BJ (cell line): ENCODE measurements around the gene CABP4. TPM values are rescaled to one million over a fixed set of nuclear protein-coding genes. Genes with fewer than 3 reads are reported as not detected.
A peak's percentile ranks its signal among the peaks of the same experiment; 100 is the strongest.

ENCODE experiments used
- CTCF ChIA-PET: fragments of 350-600 bp; formaldehyde crosslinking; extraction: SDS; loops from one replicate; lab custom pipeline; 2021; ENCODE audit warnings: antibody characterized with exemption, inconsistent platforms; lab: Yijun Ruan, JAX
- POLR2A ChIA-PET: fragments of 300-600 bp; sonication (Branson Sonifier 250); formaldehyde crosslinking; extraction: SDS; loops from one replicate; lab custom pipeline; 2021; ENCODE audit warnings: antibody characterized with exemption; lab: Charles Lee
- DNase-seq: peaks from one replicate; pipeline ENCODE4 v3.0.0-alpha.2; 2011; ENCODE audit warnings: low read depth
- H3K27me3 ChIP-seq: 2 replicates; pipeline ENCODE4 v1.6.0; 2011; ENCODE audit warnings: low read length; ENCODE audit not compliant: control insufficient read depth, insufficient read depth
- H3K36me3 ChIP-seq: 2 replicates; pipeline ENCODE4 v1.5.1; 2011; ENCODE audit warnings: low read length; ENCODE audit not compliant: control insufficient read depth, insufficient read depth
- H3K4me3 ChIP-seq: 2 replicates; pipeline ENCODE4 v1.5.1; 2011; ENCODE audit warnings: low read depth, mild to moderate bottlenecking, control low read depth, low read length
- CTCF ChIP-seq: IDR thresholded peaks from 2 replicates; pipeline ENCODE4 v1.5.1; 2011; ENCODE audit warnings: low read depth, mild to moderate bottlenecking, control low read depth, inconsistent platforms, low read length, moderate library complexity; ENCODE audit not compliant: insufficient read depth
- polyA plus RNA-seq: library from polyadenylated mRNA; depleted of rRNA; stranded (reverse); fragments of >200 nt; gene quantifications from 2 replicates; pipeline ENCODE4 v1.2.3, GENCODE V29; 2011

The CABP4 gene
- polyA plus RNA-seq, 1 experiment = not detected

GRCh38 chr11:67468056-67468455 is 12.9 kb downstream of the CABP4 start:
- POLR2A ChIA-PET = interaction anchor here (0.6 kb wide), 1 partner anchor 67 kb away, joined by 3 read pairs; the partner anchor contains the start of gene PPP1CA
- no peak for DNase-seq
- no peaks in the 10 kb centered on the region for H3K27me3 ChIP-seq
- H3K36me3 ChIP-seq = no peaks in the 10 kb centered on the region; the same call in 1 of the 2 replicates
- no peak for TF ChIP-seq CTCF
- H3K4me3 ChIP-seq = peak overlapping the region; percentile 86
- CTCF ChIA-PET = interaction anchor here (0.6 to 2.0 kb wide), 6 partner anchors 11 to 67 kb away, joined by 3 to 8 read pairs (median 3); partner anchors contain the start of genes AIP, PITPNM1 and PPP1CA

GRCh38 chr11:67468456-67468758 is 13.3 kb downstream of the CABP4 start:
- CTCF ChIA-PET = interaction anchor here (0.6 to 2.0 kb wide), 4 partner anchors 10 to 68 kb away, joined by 3 to 8 read pairs (median 4); partner anchors contain the start of genes AIP, PITPNM1 and PPP1CA
- POLR2A ChIA-PET = interaction anchor here (0.6 kb wide), 1 partner anchor 67 kb away, joined by 3 read pairs; the partner anchor contains the start of gene PPP1CA
- TF ChIP-seq CTCF = no peak
- no peaks in the 10 kb centered on the region; the same call in 1 of the 2 replicates for H3K36me3 ChIP-seq
- H3K4me3 ChIP-seq = peak overlapping the region; percentile 86
- no peak for DNase-seq
- no peaks in the 10 kb centered on the region for H3K27me3 ChIP-seq

GRCh38 chr11:67468759-67469507 is 13.8 kb downstream of the CABP4 start, which contains the start of gene TMEM134:
TMEM134 (minus strand) TSS chr11:67469251; CDS start chr11:67469192, 59 bp downstream.
- no peaks in the 10 kb centered on the region for H3K27me3 ChIP-seq
- CTCF ChIA-PET = interaction anchor here (0.7 to 2.0 kb wide), 6 partner anchors 10 to 117 kb away, joined by 3 to 8 read pairs (median 4); partner anchors contain the start of genes PITPNM1, PPP1CA and RAD9A
- no peak for DNase-seq
- H3K4me3 ChIP-seq = peak within 1 kb of the TSS; percentile 86
- POLR2A ChIA-PET = no interaction called here
- H3K36me3 ChIP-seq = no peaks in the 10 kb centered on the region; the same call in 1 of the 2 replicates
- peak; percentile 54 for TF ChIP-seq CTCF

GRCh38 chr11:67469508-67469811 is 14.3 kb downstream of the CABP4 start:
- TF ChIP-seq CTCF = no peak
- CTCF ChIA-PET = interaction anchor here (0.7 to 2.0 kb wide), 4 partner anchors 69 to 118 kb away, joined by 3 to 8 read pairs (median 4); partner anchors contain the start of genes PPP1CA and RAD9A

GRCh38 chr11:67470337-67471002 is 15.3 kb downstream of the CABP4 start:
- POLR2A ChIA-PET = no interaction called here
- no peak for DNase-seq
- CTCF ChIA-PET = interaction anchor here (1.1 to 1.5 kb wide), 2 partner anchors 72 to 81 kb away, joined by 3 read pairs; no protein-coding TSS in a partner anchor
- Histone ChIP-seq H3K27me3 (no peaks in the 10 kb centered on the region), H3K4me3 (no peak overlapping the region), H3K36me3 (no peaks in the 10 kb centered on the region; the same call in 1 of the 2 replicates)
- no peak for TF ChIP-seq CTCF

More at GRCh38 chr11:67469508-67469811, 14.3 kb downstream of the CABP4 start:
- H3K4me3 ChIP-seq = peak overlapping the region; percentile 86
- POLR2A ChIA-PET = no interaction called here
- no peaks in the 10 kb centered on the region; the same call in 1 of the 2 replicates for H3K36me3 ChIP-seq
- DNase-seq = no peak
- H3K27me3 ChIP-seq = no peaks in the 10 kb centered on the region
